ENCODE measurements around the gene PRSS57.
"Not testable (repeated sequence)": the region's sequence is repeated elsewhere in the genome, so short reads cannot be mapped to it uniquely, and the experiment has no call there.

PRSS57 gene

DNA sequence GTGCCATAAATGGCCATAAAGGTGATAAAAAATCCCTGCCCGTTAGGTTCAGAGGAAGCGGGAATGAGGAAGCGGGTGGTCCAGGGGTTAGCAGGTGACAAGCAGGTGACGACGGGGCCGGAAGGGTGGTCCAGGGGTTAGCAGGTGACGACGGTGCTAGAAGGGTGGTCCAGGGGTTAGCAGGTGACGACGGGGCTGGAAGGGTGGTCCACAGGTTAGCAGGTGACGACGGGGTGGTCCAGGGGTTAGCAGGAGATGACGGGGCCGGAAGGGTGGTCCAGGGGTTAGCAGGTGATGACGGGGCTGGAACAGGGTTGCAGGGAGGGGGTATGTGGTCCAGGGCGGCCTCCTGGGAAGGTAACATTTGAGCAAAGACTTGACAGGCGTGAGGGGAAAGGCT lies 6.3 kb downstream of the PRSS57 start:
- no peak for DNase-seq

DNA sequence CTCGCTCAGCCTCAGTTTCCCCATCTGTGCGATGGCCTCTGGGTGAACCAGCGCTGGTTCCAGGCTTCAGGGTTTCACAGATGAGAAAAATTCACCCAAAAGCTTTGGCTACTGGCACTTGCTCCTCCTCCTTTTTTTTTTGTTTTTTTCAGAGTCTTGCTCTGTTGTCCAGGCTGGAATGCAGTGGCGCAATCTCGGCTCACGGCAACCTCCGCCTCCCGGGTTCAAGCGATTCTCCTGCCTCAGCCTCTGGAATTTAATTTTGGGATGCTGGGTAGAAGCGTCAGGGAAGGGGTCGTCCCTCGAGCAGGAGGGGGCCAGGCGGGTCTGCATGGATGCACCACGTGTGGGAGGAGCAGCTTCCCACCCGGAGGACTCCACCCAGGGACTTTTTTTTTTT lies 7.0 kb downstream of the PRSS57 start:
- no peak for DNase-seq

DNA sequence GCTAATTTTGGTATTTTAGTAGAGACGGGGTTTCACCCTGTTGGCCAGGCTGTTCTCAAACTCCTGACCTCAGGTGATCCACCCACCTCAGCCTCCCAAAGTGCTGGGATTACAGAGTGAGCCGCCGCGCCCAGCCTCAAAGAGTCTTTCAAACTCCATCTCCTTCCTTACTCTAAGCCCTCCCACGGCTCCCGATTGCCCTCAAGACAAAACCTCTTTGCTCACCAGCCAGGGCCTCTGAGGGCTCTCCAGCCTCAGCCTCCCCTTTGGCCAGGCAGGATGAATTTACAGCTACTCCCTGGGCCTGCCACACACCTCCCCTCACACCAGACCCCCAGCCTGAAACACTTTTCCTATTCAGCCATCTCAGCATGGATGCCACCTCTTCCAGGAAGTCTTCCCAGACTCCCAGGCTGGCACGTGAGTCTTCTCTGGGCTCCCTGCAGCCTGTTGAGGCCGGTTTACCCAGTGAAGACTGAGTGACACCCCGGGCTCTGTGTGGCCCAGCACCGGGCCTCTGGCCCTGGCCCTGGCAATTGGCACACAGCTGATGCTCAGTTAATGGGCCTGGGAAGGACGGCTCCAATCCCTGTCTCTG lies 7.6 kb downstream of the PRSS57 start:
- no peak for DNase-seq

DNA sequence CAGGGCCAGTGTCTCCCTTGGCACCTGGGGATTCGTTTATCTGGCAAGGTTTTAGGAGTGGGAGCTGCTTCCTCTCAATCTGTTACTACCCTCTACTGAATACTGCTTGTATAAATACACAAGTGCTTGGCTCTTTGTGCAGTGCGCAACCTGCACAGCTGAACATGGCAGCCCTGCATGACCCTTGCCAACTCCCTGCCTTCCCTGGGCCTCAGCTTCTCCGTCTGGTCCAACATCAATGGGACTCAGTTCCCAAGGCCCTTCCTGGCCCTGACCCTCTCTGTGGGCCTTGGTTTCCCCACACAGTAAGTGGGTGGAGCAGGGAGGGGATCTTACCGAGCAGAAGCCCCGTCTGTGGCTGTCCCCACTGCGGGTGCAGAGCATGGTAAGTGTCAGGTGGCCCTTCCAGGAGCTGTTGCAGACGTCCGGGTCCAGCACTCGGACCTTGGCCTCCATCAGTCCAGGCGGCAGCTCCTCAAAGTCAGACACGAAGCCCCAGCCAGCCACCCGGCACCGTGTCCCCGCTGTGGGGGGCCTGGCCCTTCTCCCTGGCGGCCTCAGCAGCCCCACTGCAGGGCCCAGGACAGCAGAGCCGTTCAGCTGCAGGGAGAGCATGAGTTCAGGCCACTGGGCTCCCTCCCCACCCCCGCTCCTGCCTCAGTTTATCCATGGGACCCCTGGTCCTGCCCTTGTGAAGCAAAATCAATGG lies 8.5 kb downstream of the PRSS57 start:
- DNase-seq = no peak

DNA sequence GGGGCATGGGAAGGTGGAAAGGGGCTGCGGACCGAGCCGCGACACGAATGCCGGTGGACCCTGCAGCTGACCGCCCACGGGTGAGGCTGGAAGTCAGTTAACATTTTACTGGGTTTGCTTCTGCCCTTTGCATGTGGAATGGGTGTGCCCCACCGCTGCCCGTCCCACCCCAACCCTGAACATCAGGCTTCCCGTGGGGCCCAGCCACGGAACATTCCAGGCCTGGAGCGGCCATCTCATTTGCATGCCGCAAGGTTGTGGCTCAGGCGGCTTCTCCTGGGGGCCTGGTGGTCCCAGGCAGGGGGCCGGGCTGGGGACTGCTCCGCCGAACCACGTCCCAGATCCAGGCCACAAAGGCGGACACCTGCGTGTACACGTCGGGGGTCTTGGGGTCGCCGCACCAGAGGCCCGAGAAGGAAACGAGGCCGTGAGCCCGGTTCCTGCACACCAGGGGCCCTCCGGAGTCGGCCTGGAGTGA lies 9.8 kb downstream of the PRSS57 start:
- DNase-seq = no peak

DNA sequence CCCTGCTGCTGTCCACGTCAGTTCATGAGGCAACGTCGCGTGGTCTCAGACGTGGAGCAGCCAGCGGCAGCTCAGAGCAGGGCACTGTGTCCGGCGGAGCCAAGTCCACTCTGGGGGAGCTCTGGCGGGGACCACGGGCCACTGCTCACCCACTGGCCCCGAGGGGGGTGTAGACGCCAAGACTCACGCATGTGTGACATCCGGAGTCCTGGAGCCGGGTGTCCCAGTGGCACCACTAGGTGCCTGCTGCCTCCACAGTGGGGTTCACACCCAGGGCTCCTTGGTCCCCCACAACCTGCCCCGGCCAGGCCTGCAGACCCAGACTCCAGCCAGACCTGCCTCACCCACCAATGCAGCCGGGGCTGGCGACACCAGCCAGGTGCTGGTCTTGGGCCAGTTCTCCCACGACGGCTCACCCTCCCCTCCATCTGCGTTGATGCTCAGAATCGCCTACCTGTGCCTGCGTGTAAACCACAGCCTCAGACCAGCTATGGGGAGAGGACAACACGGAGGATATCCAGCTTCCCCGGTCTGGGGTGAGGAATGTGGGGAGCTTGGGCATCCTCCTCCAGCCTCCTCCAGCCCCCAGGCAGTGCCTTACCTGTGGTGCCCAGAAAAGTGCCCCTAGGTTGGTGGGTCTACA lies 12.5 kb downstream of the PRSS57 start:
- DNase-seq = no peak

DNA sequence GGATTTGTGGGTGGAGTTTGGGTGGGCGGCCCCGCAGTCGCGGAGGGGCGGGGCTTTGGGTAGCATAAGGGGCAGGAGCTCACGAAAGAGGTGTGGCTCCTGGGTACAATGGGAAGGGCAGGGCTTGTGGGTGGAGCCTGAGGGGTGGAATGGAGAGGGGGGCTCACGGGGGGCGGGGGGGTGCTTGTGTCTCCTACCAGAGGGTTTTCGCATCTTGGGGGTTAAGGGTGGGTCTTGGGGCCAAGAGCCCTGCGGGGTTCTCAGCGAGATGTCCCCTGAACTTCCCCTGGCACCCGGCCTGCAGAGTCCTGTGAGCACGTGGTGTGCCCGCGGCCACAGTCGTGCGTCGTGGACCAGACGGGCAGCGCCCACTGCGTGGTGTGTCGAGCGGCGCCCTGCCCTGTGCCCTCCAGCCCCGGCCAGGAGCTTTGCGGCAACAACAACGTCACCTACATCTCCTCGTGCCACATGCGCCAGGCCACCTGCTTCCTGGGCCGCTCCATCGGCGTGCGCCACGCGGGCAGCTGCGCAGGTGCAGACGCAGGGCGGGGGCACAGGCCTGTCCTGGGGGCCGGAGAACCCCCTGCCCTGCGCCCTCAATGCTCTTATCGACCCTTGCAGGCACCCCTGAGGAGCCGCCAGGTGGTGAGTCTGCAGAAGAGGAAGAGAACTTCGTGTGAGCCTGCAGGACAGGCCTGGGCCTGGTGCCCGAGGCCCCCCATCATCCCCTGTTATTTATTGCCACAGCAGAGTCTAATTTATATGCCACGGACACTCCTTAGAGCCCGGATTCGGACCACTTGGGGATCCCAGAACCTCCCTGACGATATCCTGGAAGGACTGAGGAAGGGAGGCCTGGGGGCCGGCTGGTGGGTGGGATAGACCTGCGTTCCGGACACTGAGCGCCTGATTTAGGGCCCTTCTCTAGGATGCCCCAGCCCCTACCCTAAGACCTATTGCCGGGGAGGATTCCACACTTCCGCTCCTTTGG lies 13.9 kb downstream of the PRSS57 start:
- DNase-seq = no peak

DNA sequence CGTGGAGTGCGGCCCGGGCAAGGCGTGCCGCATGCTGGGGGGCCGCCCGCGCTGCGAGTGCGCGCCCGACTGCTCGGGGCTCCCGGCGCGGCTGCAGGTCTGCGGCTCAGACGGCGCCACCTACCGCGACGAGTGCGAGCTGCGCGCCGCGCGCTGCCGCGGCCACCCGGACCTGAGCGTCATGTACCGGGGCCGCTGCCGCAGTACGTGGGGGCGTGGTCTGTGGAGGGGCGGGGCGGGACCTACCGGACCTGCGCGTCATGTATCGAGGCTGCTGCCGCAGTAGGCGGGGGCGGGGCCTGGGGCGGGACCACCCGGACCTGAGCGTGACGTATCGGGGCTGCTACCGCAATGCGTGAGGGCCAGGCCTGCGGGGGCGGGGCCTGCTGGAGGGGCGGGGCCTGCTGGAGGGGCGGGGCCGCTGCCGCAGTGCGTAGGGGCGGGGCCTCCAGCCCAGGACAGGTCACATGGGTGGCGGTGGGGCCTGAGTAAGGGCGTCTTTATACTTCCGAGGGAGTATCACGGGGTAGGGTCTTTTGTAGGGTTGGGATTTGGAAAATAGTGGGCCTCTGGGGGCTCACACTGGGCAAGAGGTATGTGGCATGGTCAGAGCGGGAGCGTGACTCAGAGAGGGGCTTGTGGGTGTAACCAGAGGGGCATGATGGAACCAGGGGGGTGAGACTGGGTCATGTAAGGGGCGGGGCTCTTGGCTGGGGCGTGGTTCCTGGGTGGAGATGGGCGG lies 14.8 kb downstream of the PRSS57 start:
- DNase-seq = peak; percentile 100

DNA sequence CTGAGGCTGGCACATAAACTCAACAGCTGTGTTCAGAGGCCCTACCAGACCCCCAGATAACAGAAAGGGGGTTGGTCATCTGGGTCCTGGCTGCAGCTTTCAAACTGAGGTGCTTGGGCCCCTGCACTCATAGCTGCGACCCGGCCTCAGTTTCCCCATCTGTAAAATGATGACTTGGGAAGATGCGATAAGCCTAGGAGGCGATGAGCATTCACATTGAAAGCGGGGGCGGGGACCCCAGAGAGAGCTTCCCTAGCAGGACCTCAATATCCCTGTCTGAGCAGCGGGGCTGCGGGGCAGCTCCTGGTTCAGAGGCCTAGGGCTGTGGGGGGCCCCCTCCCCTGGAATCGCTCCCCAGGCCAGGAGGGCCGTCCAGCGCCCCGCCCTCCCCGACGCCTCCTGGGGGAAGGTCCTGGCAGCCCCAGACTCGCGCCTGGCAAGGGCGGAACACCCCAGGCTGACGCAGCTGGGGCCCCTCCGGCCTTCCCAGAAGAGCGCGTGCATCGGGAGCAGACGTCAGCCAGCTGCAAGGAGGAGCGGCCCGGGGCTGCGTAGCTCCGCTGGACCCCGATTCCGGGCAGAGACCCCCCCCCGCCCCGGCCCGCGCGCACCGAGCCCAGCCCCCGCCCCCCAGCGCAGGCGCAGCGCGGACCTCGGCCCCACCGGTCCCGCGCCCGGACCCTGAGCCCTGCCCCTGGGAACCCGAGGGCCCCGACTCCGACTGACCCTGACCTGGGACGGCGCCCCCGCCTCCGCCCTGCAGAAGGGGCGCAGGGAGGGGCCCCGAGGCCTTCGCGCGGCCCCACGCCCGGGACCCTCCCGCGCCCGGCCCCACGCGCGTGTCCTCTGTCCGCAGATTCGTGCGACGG lies 15.6 kb downstream of the PRSS57 start:
- no peak for DNase-seq

DNA sequence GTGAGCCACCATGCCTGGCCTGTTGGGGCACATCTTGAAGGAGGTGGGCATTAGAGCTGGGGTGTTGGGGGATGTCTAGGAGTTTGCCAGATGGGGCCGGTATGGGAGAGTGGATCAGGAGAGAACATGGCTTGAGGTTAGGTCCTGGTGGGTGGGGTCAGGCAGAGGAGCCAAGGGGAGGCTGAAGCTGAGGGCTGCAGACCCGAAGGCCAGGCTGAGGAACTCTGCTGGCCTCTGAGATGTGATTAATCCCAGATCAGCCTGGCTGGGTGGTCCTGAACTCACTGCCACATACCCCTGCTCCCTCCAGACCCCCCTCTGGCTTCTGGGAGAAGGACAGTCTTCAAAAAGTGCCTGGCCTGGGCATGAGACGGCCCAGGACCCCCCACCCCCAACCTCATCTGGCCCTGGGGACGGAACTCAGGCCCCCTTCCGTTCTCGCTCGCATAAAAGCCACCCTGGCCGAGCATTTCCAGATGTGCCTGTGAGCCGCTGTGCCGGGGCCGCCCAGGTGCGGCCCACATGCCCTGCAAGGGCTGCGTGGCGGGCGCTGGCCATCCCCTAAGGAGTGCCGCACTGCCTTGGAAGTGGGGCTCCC lies 16.4 kb downstream of the PRSS57 start:
- DNase-seq = no peak

DNA sequence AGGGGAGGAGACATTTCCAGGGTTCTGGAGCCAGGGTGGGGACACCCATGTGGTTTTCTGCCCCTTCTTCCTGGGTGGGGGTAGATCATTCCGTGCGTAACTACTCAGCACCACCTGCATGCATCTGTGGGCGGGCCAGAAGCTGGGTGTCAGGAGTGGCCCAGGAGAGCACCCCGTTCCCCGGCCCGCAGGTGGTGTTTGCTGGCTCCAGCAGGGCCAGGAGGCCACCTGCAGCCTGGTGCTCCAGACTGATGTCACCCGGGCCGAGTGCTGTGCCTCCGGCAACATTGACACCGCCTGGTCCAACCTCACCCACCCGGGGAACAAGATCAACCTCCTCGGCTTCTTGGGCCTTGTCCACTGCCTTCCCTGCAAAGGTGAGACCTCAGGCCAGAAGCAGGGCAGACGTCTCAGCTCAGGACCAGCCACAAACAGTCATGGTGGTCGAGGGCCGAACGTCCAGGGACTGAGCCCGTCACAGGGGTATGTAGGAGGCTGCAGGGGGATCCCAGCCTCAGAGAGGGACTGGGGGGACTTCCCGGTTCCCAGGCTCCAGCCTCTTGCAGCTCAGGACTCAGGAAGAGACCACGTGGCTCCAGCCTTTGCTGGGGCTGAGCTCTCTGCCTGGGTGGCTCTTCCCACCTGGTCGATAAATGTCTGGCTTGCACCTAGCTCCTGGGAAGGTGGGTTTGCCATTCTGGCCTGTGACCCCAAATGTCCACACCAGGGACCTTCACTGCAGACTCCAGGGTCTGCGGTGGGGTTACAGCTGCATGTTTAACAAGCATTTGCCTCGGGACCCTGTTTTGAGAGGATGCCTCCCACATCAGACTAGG lies 17.4 kb downstream of the PRSS57 start:
- no peak for DNase-seq

DNA sequence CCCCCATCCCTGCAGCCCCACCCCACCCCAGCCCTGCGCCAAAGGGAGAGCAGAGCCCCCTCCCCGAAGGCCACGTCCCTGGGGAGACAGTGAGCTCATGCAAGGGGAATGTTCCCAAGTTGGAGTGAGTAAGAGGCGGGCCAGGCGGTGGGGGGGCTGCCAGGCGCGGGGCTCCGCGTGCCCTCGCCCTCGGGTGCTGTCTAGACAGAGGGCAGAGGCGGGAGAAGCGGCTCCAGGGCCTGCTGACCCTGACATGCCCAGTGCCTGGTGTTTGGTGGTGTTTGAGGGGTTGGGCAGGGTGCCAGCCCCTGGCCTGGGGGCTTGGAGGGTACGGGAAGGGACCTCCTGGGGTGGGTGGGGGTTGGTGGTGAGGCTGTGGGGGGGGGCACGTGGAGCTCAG lies 18.1 kb downstream of the PRSS57 start:
- no peak for DNase-seq

DNA sequence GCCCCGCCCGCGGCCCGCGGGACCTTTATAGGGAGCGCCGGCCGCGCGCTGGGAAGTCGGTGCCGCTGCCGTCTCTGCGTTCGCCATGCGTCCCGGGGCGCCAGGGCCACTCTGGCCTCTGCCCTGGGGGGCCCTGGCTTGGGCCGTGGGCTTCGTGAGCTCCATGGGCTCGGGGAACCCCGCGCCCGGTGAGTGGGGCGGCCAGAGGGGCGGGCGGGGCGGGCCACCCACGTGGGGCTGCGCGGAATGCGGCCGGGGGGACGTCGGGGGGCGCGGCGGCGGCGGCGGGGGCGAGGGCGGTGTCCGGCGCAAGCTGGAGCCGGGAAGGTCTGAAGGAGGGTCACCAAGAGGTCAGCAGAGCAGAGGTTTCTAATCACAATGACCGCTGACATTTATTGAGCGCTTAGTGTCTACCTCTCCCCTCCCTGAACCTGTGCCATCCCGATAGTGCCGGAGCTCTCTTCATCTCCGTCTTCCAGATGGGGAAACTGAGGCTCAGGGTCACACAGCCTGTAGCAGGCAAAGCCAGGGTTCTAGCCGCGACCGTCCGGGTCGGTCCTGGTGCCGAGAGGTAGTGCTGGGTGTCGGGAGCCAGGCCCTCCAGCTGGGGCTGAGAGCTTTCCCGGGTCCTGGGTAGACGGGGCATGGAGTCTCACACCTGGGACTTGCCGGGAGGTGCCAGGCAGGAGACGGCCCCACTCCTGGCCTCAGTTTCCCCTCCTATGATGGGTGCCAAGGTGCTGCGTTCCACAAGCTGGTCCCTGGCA lies 18.7 kb downstream of the PRSS57 start, which contains the start of gene FSTL3:
Gene FSTL3, plus strand, starts transcription at position 54 of the 767 bp plus-strand sequence. Its CDS starts 32 bp downstream, at position 86.
- DNase-seq = no peak

DNA sequence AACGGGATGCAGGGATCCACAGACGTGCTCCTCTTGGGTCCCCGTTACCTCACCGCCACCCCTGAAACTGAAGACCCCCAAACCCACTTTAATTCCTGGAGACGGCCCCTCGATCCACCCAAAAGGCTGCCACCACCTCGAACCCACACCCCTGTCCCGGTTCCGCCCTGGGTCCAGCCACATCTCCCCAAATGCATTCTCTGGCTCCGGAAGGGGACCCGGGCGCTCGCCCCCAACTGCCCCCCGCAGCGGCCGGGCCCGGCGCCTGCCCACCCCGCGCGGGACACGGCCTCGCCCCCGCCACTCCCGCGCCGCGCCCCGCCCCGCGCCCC lies 19.3 kb downstream of the PRSS57 start:
- DNase-seq = no peak

DNA sequence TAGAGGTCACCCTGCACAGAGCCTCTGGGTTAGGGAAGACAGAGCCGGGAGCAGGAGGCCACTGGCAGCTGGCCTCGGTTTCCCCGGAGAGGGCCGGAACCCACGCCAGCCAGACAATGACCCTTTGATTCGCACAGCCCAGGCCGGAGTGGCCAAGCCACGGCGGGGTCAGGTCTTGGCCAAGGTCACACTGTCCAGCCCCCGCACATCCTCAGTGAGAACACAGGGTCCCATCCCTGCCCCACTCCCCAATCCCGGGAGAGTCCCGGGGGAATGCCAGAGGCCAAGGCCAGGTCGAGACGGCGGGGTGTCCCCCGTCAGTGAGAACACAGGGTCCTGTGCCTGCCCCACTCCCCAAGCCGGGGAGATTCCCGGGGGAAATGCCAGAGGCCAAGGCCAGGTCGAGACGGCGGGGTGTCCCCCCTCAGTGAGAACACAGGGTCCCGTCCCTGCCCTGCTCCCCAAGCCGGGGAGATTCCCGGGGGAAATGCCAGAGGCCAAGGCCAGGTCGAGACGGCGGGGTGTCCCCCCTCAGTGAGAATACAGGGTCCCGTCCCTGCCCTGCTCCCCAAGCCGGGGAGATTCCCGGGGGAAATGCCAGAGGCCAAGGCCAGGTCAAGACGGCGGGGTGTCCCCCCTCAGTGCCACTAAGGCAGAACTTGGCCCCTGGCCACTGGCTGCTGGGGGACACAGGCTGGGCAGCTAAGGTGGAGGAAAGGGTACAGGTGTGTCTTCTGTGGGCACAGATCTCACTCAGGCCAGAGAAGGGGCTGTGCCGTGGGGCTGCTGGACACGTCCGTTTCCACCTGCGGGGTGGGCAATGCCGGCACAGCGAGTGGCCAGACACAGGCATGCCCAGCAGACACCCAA lies 20.7 kb downstream of the PRSS57 start:
- DNase-seq = no peak

DNA sequence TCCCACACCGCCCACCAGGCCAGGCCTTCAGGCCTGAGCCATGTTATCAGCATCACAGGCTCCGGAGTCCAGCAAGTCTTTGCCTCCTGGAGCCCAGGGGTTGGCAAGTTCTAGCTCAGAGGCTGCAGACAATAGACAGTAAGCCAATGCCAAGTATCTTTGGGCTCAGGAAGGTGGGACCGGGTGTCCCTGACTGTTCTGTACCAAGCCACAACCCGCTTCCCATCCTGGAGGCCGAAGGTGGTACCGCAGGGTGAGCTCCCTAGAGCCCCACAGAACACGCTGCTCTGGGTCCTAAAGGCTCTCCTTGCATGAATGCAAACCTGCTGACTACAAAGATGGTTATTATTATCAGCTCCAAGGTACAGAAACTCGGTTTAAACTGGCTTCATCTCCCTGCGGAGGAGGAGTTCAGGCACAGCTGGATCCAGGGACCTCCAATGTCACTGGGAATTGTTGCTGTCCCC lies 24.6 kb downstream of the PRSS57 start:
- no peak for DNase-seq

DNA sequence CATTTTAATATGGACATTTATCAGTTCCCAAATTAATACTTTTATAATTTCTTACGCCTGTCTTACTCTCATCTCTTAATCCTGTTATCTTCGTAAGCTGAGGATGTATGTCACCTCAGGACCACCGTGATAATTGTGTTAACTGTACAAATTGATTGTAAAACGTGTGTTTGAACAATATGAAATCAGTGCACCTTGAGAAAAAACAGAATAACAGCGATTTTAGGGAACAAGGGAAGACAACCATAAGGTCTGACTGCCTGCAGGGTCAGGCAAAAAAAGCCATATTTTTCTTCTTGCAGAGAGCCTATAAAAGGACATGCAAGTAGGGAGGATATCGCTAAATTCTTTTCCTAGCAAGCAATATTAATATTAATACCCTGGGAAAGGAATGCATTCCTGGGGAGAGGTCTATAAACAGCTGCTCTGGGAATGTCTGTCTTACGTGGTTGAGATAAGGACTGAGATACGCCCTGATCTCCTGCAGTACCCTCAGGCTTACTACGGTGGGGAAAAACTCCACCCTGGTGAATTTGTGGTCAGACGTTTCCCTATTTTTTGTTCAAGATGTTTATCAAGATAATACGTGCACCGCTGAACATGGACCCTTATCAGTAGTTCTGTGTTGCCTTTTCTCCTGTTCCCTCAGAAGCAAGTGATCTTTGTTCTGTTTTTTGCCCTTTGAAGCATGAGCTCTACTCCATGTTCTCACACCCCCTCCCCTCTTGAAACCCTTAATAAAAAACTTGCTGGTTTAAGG lies 26.4 kb downstream of the PRSS57 start:
- not testable (repeated sequence) for DNase-seq

Data from NK-92 treated with Interleukin-12 subunit alpha and Interleukin-12 subunit beta, amount 100 ng/mL, for 24 hours (cell line).